ENCODE results near the gene SSC5D. TPM values are rescaled to one million over a fixed set of nuclear protein-coding genes. Genes with fewer than 3 reads are reported as not detected.

Gene SSC5D
- total RNA-seq, 1 donor from 2014 or later, result under 0.01 TPM

- DNase-seq (ENCODE audit: low read depth in 2 of 2), result no peak
These were observed 14.8 kb upstream of the SSC5D start for GRCh38 chr19:55473225-55474012.

- DNase-seq (ENCODE audit: low read depth in 2 of 2), result no peak
These were observed 13.7 kb upstream of the SSC5D start for GRCh38 chr19:55474269-55475265.

DNA sequence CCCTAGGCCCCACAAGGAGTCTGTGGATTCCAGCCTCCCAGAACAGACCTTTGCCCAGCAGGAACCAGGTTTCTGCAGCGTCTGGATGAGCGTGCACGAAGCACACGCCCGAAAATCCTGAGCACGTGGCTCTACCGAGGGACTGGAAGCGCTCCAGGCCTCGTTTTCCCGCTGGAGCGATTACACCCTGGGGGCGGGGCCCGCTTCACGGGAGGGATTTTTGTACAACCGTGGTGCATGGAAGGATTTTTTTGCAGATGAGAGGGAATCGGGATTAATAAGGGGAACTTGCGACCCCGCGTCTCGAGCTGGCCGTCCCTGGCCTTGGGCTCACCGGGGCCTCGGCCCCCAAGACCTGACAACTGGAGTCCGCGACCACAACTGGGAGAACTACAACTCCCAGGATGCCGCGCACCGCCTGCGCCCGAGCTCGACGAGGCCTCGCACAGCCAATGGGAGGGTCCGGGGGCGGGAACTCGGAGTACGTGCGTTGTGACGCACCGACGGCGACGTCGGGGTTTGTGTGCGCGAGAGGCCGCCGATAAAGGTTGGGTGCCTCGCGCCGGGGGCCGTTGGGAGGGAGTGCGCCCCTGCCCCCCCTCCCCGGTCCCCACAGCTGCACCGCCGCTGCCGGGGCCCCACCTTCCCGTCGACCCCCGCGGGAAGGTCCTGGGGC is 12.0 kb upstream of the SSC5D start, which contains the start of gene ZNF628:
Gene ZNF628 (plus strand): TSS at position 518 of the 676 bp plus-strand sequence. CDS start 3,294 bp downstream, outside the sequence.
- peak; percentile 95 to 98 for DNase-seq (ENCODE audit: low read depth in 2 of 2)

DNA sequence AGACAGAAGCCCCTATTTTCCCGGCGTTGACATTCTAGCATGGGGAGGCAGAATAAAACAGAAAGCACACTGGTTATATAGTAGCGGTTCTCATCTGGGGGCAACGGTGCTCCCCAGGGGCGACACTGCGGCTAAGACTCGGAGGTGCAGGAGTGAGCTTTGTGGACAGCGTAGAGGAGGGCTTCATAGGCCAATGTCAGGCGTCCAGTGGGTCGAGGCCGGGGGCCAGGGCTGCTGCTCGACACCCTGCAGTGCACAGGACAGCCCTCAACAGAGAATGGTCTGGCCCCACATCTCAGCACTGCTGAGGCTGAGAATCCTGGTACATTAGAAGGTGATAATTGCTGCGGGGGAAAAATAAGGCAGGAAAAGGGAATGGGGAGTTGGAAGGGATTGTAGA is 10.3 kb upstream of the SSC5D start:
- DNase-seq (ENCODE audit: low read depth in 2 of 2), result no peak

- no peak for DNase-seq (ENCODE audit: low read depth in 2 of 2)
These were observed 9.9 kb upstream of the SSC5D start for GRCh38 chr19:55478364-55478763.

GRCh38 chr19:55479045-55479444 is 9.2 kb upstream of the SSC5D start:
- DNase-seq (ENCODE audit: low read depth in 2 of 2), result no peak

- no peak for DNase-seq (ENCODE audit: low read depth in 2 of 2)
These were observed 8.6 kb upstream of the SSC5D start for GRCh38 chr19:55479451-55480230.

DNA sequence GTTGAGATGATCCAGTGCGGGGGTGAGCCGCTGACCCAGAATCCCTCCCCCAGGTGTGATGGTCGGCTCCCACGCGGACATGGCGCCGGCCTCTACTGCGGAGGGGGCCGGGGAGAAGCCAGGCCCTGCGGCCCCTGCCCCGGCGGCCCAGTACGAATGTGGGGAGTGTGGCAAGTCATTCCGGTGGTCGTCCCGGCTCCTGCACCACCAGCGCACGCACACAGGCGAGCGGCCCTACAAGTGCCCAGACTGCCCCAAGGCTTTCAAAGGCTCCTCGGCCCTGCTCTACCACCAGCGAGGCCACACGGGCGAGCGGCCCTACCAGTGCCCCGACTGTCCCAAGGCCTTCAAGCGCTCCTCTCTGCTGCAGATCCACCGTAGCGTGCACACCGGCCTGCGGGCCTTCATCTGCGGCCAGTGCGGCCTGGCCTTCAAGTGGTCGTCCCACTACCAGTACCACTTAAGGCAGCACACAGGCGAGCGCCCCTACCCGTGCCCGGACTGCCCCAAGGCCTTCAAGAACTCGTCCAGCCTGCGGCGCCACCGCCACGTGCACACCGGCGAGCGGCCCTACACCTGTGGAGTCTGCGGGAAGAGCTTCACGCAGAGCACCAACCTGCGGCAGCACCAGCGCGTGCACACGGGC is 7.0 kb upstream of the SSC5D start:
- no peak for DNase-seq (ENCODE audit: low read depth in 2 of 2)

DNA sequence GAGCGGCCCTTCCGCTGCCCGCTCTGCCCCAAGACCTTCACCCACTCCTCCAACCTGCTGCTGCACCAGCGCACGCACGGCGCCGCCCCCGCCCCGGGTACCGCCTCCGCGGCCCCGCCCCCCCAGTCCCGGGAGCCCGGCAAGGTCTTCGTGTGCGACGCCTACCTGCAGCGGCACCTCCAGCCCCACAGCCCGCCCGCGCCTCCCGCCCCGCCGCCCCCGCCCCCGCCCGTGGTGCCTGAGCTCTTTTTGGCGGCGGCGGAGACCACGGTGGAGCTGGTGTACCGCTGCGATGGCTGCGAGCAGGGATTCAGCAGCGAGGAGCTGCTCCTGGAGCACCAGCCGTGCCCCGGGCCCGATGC is 6.5 kb upstream of the SSC5D start:
- no peak for DNase-seq (ENCODE audit: low read depth in 2 of 2)

DNA sequence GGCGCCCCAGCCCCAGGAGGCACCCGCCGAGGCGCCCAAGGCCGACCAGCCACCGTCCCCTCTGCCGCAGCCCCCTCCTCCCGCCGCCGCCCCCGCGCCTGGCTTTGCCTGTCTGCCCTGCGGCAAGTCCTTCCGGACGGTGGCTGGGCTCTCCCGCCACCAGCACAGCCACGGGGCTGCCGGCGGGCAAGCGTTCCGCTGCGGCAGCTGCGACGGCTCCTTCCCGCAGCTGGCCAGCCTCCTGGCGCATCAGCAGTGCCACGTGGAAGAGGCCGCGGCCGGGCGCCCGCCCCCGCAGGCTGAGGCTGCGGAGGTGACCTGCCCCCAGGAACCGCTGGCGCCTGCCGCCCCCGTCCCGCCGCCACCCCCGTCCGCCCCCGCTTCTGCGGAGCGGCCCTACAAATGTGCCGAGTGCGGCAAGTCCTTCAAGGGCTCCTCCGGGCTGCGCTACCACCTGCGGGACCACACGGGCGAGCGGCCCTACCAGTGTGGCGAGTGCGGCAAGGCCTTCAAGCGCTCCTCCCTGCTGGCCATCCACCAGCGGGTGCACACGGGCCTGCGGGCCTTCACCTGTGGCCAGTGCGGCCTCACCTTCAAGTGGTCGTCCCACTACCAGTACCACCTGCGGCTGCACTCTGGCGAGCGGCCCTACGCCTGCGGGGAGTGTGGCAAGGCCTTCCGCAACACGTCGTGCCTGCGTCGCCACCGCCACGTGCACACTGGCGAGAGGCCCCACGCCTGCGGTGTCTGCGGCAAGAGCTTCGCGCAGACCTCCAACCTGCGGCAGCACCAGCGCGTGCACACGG is 5.9 kb upstream of the SSC5D start:
- no peak for DNase-seq (ENCODE audit: low read depth in 2 of 2)

- DNase-seq (ENCODE audit: low read depth in 2 of 2), result no peak
These were observed 5.1 kb upstream of the SSC5D start for GRCh38 chr19:55482967-55483705.

DNA sequence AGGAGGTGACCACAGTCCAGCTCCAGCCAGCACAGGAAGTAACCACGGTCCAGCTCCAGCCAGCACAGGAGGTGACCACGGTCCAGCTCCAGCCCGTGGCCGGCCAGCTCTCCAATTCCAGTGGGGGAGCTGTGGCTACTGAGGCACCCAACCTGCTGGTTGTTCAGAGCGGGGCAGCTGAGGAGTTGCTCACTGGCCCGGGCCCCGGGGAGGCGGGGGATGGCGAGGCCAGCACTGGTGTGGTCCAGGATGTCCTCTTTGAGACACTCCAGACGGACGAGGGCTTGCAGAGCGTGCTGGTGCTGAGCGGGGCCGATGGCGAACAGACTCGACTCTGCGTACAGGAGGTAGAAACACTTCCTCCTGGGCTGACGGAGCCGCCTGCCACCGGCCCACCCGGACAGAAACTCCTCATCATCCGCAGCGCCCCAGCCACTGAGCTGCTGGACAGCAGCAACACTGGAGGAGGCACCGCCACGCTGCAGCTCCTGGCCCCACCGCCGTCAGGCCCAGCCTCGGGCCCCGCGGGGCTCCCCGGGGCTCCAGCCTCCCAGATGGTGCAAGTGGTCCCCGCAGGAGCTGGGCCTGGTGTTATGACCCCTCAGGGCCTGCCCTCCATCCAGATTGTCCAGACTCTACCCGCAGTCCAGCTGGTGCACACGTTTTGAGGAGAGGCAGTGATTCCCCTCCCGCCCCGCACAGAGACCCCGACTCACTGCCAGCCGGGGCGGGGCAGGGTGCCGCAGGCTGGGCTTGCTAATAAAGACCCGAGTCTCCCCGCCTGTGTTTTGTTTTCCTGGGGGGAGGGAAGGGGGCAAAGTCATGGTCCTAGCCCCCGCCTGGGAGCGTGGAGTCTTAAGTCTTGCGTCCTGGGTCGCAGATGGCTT is 4.3 kb upstream of the SSC5D start:
- no peak for DNase-seq (ENCODE audit: low read depth in 2 of 2)

- peak in 1 of 2 donors; percentile 55 for DNase-seq (ENCODE audit: low read depth in 2 of 2)
These were observed 3.4 kb upstream of the SSC5D start, which contains the start of gene NAT14 for GRCh38 chr19:55484593-55485438. TSS of gene NAT14 (plus strand) at chr19:55485188. CDS start at chr19:55485709, 521 bp downstream.

GRCh38 chr19:55485439-55486011 is 2.7 kb upstream of the SSC5D start:
- DNase-seq (ENCODE audit: low read depth in 2 of 2), result no peak

- DNase-seq (ENCODE audit: low read depth in 2 of 2), result peak in 1 of 2 donors; percentile 10
These were observed 1.9 kb upstream of the SSC5D start for GRCh38 chr19:55486043-55486970.
